Right ventricle myocardium inferior (tissue), 1 donor: ENCODE data around the gene CLSTN1. TPM values are rescaled to one million over a fixed set of nuclear protein-coding genes. Genes with fewer than 3 reads are reported as not detected.
A peak's percentile ranks its signal among the peaks of the same experiment; 100 is the strongest.

Source experiments
- ATAC-seq: fragments of 200-7000 bp; cut with Tn5 transposase; one replicate; pipeline ENCODE4 v1.9.1; 2020; ENCODE audit warnings: mild to moderate bottlenecking, moderate library complexity
- DNase-seq: peaks from one replicate; pipeline ENCODE4 v3.0.0; 2021; ENCODE audit errors: missing footprints
- intact Hi-C: fragments of 100-400 bp; cut with DNase I; formaldehyde crosslinking; loops from one replicate; pipeline ENCODE4 v1.11.0; 2022
- total RNA-seq: library from RNA; stranded (reverse); fragmentation: NEBNext Ultra II Directional; extraction: Animal tissue kit (Norgen Biotek cat#: 25700); gene quantifications from one replicate; pipeline ENCODE4 v1.2.1, GENCODE V29; 2021
- donor health status: DM: no; HTN: yes; CAD: no; lungs with severe emphysema.

The CLSTN1 gene
- total RNA-seq, 1 donor from 2014 or later = 52.3 TPM

GRCh38 chr1:9711466-9712020 lies 112.2 kb downstream of the CLSTN1 start:
- intact Hi-C loops = no loop called here
- DNase-seq (no peak), ATAC-seq (no peak)

- DNase-seq = no peak
- intact Hi-C loops = no loop called here
- no peak for ATAC-seq
These were observed 113.7 kb downstream of the CLSTN1 start for GRCh38 chr1:9710037-9710436.

GRCh38 chr1:9706178-9706577 lies 117.6 kb downstream of the CLSTN1 start:
- no peak for ATAC-seq
- intact Hi-C loops = no loop called here
- no peak for DNase-seq

- DNase-seq (no peak), ATAC-seq (no peak)
- intact Hi-C loops = no loop called here
These were observed 118.2 kb downstream of the CLSTN1 start for GRCh38 chr1:9705337-9706093.

DNA sequence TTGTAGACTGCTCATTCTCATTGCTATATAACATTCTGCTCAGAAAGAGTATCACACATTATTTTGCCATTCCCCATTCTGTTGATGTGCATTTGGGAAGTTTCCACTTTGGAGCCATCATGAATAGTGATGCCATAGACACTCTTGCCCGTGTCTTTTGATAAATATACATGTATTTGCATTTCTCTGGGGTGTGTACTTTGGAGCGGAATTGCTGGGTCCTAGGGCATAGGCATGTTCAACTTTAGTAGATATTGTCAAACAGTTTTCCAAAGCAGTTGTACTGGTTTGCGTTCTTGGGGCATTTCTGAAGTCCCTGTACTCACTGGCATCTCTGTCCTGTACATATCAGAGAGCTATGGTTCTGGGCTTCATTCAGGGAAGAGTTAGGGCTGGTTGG lies 120.1 kb downstream of the CLSTN1 start:
- DNase-seq (no peak), ATAC-seq (no peak)
- intact Hi-C loops = no loop called here

DNA sequence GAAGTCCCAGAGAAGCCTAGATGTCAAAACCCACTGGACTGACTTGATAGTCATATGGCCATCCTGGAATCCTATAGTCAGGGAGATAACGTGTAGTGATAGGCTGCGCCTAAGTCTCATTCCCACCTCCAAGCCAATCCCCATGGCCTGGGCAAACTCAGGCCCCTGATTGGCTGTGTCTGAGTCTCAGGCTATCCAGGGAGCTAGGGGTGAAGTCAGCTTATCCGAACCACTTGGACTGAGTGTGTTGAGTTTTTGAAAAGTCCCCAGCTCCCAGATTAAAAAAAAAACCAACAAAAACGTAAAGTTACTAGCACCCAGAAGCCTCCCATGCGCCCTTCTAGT lies 120.6 kb downstream of the CLSTN1 start:
- ATAC-seq = no peak
- intact Hi-C loops = no loop called here
- no peak for DNase-seq

DNA sequence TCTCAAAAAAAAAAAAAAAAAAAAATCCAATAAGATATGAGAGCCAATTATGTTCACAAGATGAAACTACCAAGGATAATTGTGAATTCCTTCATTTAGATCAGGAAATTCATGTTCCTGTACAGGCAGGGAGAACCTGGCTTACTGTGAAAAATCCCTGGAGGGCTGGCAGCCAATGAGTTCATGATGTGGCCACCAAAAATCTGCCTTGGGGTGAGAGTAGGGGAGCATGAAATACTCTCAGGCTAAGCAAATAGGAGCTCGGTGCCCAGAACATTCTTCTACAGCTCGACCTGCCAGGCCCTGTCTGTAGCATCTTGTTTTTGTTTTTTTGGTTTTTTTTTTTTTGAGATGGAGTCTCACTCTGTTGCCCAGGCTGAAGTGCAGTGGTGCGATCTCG lies 122.1 kb downstream of the CLSTN1 start:
- intact Hi-C loops = no loop called here
- DNase-seq (no peak), ATAC-seq (no peak)

DNA sequence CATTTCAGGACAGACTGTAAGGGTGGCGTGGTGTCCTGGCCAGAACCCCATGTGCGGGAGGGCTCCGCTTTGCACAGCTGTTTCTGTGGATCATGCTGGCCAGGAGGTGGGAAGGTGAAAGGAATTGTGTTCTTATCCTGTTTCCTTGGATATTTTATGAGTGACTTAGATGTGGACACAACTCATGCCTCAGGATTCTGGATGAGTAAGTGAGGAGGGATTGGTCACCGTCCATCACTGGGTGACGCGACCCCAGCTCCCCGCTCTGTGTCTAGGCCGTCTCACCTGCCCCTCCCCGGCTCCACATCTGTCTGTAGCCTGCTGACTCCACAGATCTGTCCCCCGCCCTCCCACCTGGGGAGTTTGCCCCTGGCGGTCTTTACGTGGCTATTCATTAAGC lies 123.4 kb downstream of the CLSTN1 start:
- intact Hi-C loops = no loop called here
- DNase-seq (no peak), ATAC-seq (no peak)

- no peak for DNase-seq
- intact Hi-C loops = no loop called here
- no peak for ATAC-seq
These were observed 124.4 kb downstream of the CLSTN1 start for GRCh38 chr1:9699361-9699760.

GRCh38 chr1:9696793-9697192 lies 127.0 kb downstream of the CLSTN1 start:
- no peak for DNase-seq
- no peak for ATAC-seq
- intact Hi-C loops = no loop called here

GRCh38 chr1:9691691-9692090 lies 132.1 kb downstream of the CLSTN1 start:
- no peak for DNase-seq
- ATAC-seq = no peak
- intact Hi-C loops = no loop called here

- DNase-seq (no peak), ATAC-seq (no peak)
- intact Hi-C loops = no loop called here
These were observed 132.7 kb downstream of the CLSTN1 start for GRCh38 chr1:9691108-9691445.

DNA sequence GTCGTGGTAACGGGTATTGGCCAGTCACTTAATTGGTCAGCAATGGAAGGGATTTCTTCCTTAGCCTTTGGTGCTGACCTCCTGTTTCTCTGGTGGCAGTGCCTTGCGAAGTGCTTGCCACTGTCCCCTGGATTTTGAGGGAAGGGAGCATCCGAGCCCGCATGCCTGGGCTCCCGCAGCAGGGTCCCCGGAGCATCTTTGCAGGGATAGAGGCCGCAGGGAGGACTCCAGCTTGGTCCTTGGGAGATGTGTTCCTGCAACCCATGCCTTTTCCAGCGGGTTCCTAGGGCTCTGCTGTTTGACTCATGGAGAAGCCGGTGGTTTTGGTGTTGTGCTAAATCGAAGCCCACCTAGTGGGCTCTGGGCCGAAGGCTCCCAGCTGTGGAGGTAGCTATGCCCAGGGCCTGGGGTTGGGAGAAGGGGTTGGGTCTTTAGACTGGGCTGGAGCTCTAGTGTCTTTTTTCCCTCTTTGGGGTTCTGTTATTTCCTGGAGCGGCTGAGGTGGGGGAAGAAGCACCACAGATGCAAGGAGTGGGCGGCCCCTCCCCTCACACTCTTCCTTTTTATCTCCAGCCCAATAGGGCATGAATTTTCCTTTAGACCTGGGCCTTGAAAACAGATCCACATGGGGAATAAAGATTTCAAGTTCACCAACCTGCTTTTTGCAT lies 133.2 kb downstream of the CLSTN1 start:
- DNase-seq (no peak), ATAC-seq (no peak)
- intact Hi-C loops = no loop called here

GRCh38 chr1:9689971-9690381 lies 133.8 kb downstream of the CLSTN1 start:
- intact Hi-C loops = no loop called here
- DNase-seq (no peak), ATAC-seq (no peak)

GRCh38 chr1:9689011-9689706 lies 134.6 kb downstream of the CLSTN1 start:
- intact Hi-C loops = no loop called here
- DNase-seq (peak; percentile 95), ATAC-seq (peak; percentile 93)

DNA sequence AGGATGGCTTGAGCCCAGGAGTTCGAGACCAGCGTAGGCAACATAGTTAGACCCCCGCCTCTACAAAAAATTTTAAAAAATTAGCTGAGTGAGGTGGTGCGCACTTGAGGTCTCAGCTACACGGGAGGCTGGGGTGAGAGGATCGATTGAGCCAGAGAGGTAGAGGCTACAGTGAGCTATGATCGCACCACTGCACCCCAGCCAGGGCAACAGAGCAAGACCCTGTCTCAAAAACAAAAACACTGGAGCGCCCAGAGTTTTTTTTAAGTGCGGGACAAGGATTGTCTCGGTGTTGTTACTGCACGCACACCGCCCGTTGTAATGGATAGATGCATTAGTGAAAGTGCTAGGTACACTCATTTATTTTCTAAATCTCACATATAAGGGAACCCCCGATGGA lies 135.2 kb downstream of the CLSTN1 start:
- ATAC-seq (no peak), DNase-seq (no peak)
- intact Hi-C loops = no loop called here

DNA sequence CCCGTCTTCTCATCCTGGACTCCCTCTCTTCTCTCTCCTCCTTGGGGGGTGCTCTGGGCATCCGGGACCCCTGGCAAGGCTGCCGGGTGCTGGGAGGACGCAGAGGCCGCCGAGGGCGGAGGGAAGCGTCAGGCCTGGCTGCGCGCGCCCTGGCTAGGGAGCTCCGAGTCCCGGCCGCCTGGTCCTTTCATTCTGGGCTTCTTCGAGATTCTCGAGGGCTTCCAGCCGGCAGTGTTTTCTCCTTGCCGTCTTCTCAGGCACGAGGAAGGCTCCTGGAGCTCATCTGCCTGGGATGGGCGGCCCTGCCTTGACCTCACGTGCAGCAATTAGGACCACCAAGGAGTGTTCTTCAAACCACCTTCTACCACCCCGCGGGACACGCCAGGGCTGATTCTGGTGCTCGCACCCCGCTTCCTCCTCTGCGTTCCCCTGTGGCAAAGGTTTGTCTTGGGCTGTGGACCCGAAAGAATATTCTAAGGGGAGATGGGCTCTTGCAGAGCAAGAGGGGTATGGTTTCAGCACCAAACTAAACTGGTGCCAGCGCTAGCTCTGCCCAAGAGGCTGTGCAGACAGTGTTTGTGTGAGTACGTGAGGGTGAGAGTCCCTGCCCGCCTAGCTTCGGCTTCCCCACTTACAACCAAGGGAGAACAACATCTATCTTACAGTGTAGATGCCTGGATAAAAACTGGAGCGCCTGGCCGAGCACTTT lies 135.7 kb downstream of the CLSTN1 start:
- DNase-seq (no peak), ATAC-seq (peak; percentile 24)
- intact Hi-C loops = no loop called here

GRCh38 chr1:9687120-9687873 lies 136.5 kb downstream of the CLSTN1 start:
- ATAC-seq (peak; percentile 38), DNase-seq (peak; percentile 77)
- intact Hi-C loops = no loop called here

DNA sequence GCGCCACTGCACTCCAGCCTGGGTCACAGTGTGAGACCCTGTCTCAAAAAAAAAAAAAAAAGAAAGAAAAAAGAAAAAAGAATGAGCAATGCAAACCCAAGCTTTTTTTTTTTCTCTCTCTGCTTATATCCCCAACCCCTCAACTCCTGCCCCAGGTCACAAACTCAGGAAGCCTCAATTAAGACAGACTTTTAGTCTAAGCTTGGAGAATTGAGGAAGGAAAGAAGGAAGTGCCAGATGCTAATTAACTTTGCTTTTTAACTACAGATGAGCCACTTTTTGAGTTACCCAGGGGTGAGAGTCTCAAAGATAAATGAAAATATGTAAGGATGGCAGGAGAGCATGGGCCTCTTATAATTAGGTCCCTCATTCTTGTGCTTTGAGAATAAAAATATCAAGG lies 139.0 kb downstream of the CLSTN1 start:
- intact Hi-C loops = no loop called here
- ATAC-seq = no peak
- DNase-seq = no peak
